Cardiac muscle cell (in vitro differentiated cells and primary cell): Measurements from ENCODE around the gene DGKG. TPM values are rescaled to one million over a fixed set of nuclear protein-coding genes. Genes with fewer than 3 reads are reported as not detected.

ENCODE experiments used
- DNase-seq, 2 donors: peaks; one replicate each; pipeline versions ENCODE4 v3.0.0 to v3.0.0-alpha.2; 2010 to 2017; ENCODE audit warnings: low read depth in 1 of 2, low spot score in 1 of 2
- H3K27ac ChIP-seq: fragments of 200-600 bp; sonication (generic); 2 replicates; pipeline ENCODE4 v1.5.1; 2016
- H3K27me3 ChIP-seq: fragments of 200-600 bp; sonication (generic); 2 replicates; pipeline ENCODE4 v1.6.0; 2016; ENCODE audit warnings: control low read depth
- H3K36me3 ChIP-seq: fragments of 200-600 bp; sonication (generic); 2 replicates; pipeline ENCODE4 v1.5.1; 2016; ENCODE audit warnings: control low read depth
- H3K4me1 ChIP-seq: fragments of 200-600 bp; sonication (generic); 2 replicates; pipeline ENCODE4 v1.8.1; 2017; ENCODE audit warnings: low read depth, mild to moderate bottlenecking, mixed run types
- H3K4me3 ChIP-seq: fragments of 200-600 bp; sonication (generic); 2 replicates; pipeline ENCODE4 v1.5.1; 2016; ENCODE audit warnings: mild to moderate bottlenecking
- H3K9me3 ChIP-seq: fragments of 200-600 bp; sonication (generic); 2 replicates; pipeline ENCODE4 v1.5.1; 2017; ENCODE audit warnings: low read depth, mild to moderate bottlenecking, control low read depth
- CTCF ChIP-seq: IDR thresholded peaks from 2 replicates; pipeline ENCODE4 v1.5.1; 2012; ENCODE audit warnings: low read depth, mild to moderate bottlenecking, low read length
- polyA plus RNA-seq: library from polyadenylated mRNA; unstranded; fragments of >200 nt; fragmentation: Nextera tagmentation; extraction: Ambion mirVana; gene quantifications from 2 replicates; pipeline ENCODE4 v1.2.1, GENCODE V29; 2016
- total RNA-seq: library from RNA; depleted of rRNA; stranded (reverse); fragments of >200 nt; gene quantifications from 2 replicates; pipeline ENCODE4 v1.2.3, GENCODE V29; 2016

The DGKG gene
- total and polyA plus RNA-seq, 2 experiments from 2014 or later: 0.15 TPM; not detected in 1

- Histone ChIP-seq H3K27me3 (no peaks in the 10 kb centered on the region), H3K4me1 (peaks cover 38% of the 10 kb centered on the region), H3K27ac (peak overlapping the region; percentile 66), H3K4me3 (no peak overlapping the region), H3K36me3 (no peaks in the 10 kb centered on the region), H3K9me3 (no peaks in the 10 kb centered on the region)
- DNase-seq: no peak
- TF ChIP-seq CTCF: no peak
Observed at GRCh38 chr3:186124592-186124991, 237.4 kb downstream of the DGKG start.

- no peak for TF ChIP-seq CTCF
- Histone ChIP-seq H3K9me3 (no peaks in the 10 kb centered on the region), H3K4me1 (peaks cover 38% of the 10 kb centered on the region), H3K36me3 (no peaks in the 10 kb centered on the region), H3K4me3 (no peak overlapping the region), H3K27ac (peak overlapping the region; percentile 66), H3K27me3 (no peaks in the 10 kb centered on the region)
- no peak for DNase-seq
Observed at GRCh38 chr3:186123012-186123411, 239.0 kb downstream of the DGKG start.

GRCh38 chr3:186121968-186122367, 240.1 kb downstream of the DGKG start:
- Histone ChIP-seq H3K4me1 (peaks cover 38% of the 10 kb centered on the region), H3K27me3 (no peaks in the 10 kb centered on the region), H3K27ac (no peak overlapping the region), H3K9me3 (no peaks in the 10 kb centered on the region), H3K4me3 (no peak overlapping the region), H3K36me3 (no peaks in the 10 kb centered on the region)
- peak in 1 of 2 donors; percentile 28 for DNase-seq
- TF ChIP-seq CTCF: no peak

GRCh38 chr3:186121278-186121677, 240.8 kb downstream of the DGKG start:
- Histone ChIP-seq H3K4me3 (no peak overlapping the region), H3K9me3 (no peaks in the 10 kb centered on the region), H3K36me3 (no peaks in the 10 kb centered on the region), H3K27ac (no peak overlapping the region), H3K27me3 (no peaks in the 10 kb centered on the region), H3K4me1 (peaks cover 38% of the 10 kb centered on the region)
- no peak for DNase-seq
- TF ChIP-seq CTCF: no peak

GRCh38 chr3:186119499-186119898, 242.5 kb downstream of the DGKG start:
- TF ChIP-seq CTCF: no peak
- no peak for DNase-seq
- H3K27me3 ChIP-seq: peaks cover 8% of the 10 kb centered on the region
- no peaks in the 10 kb centered on the region for H3K36me3 ChIP-seq
- H3K4me3 ChIP-seq: no peak overlapping the region
- no peak overlapping the region for H3K27ac ChIP-seq
- no peaks in the 10 kb centered on the region for H3K9me3 ChIP-seq
- peaks cover 32% of the 10 kb centered on the region for H3K4me1 ChIP-seq

GRCh38 chr3:186118692-186119091, 243.3 kb downstream of the DGKG start:
- H3K27me3 ChIP-seq: peaks cover 13% of the 10 kb centered on the region
- H3K36me3 ChIP-seq: no peaks in the 10 kb centered on the region
- no peak overlapping the region for H3K27ac ChIP-seq
- no peaks in the 10 kb centered on the region for H3K9me3 ChIP-seq
- H3K4me3 ChIP-seq: no peak overlapping the region
- peaks cover 24% of the 10 kb centered on the region for H3K4me1 ChIP-seq
- DNase-seq: no peak
- TF ChIP-seq CTCF: no peak
